GM19240 (cell line): ENCODE measurements around the gene DPEP3.

Experiments
- DNase-seq: peaks from one replicate; pipeline ENCODE4 v3.0.0; 2011; ENCODE audit warnings: low spot score; ENCODE audit not compliant: insufficient read length

Gene DPEP3

DNA sequence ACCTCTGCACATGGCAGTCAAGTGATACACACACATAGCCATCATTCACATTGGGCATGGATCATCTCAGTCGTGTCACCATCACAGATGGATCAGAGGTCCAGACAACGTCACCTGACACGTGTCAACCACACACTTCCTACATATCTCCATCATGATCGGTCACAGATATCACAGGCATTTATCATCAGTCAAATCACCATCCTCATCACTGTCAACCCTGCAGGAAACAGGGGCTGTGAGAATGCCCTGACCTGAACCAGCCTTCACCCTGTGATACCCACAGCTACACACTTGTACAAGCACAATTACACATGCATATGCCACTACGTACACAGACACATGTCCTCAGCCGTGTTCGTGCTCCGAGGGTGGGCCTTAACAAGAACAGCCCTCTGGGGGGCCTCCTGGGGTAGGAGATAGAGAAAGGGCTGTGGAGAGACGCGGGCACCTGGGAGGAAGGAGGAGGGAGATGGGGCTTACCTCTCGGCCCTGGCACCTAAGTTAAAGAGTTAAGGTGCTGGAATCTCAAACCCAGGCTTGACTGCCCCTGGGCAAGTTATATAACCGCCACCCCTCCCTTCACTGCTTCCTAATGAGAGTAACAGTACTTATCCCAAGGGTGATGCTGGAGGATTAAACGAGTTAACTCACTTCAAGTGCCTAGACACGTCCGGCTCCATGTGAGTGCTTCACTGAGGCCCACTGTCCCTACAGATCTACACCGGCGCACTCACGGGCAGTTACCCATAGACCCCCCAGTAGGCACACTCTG, 12.9 kb downstream of the DPEP3 start:
- DNase-seq, result no peak

DNA sequence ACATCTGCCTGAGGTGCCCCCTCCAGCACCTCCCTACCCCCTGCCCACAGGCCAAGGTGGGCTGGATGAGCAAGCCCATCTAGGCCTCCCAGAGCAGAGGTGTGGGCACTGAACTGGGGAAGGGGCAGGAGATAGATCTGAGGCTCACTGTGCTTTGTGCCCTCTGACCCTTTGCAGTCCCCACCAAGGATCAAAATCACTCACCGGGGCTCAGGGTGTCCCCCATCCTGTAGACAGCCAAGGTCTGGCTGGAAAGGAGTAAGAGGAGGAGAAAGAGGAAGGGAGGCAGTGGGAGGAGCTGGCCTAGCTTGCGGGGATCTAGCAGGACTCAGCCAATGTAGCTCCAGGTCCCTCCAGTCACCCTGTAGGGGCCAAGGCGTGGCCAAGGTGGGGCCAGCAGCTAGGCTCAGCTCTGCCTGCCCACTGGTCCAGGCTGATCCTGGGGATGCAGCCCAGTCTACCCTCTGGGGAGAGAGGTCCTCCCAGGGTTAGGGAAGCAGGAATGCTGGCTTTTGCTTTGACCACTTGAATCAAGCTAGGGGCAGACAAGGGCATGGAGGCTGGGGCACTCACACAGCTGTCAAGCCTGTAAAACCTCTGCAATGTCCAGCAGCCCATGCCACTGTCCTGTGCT, 13.6 kb downstream of the DPEP3 start:
- DNase-seq, result no peak

DNA sequence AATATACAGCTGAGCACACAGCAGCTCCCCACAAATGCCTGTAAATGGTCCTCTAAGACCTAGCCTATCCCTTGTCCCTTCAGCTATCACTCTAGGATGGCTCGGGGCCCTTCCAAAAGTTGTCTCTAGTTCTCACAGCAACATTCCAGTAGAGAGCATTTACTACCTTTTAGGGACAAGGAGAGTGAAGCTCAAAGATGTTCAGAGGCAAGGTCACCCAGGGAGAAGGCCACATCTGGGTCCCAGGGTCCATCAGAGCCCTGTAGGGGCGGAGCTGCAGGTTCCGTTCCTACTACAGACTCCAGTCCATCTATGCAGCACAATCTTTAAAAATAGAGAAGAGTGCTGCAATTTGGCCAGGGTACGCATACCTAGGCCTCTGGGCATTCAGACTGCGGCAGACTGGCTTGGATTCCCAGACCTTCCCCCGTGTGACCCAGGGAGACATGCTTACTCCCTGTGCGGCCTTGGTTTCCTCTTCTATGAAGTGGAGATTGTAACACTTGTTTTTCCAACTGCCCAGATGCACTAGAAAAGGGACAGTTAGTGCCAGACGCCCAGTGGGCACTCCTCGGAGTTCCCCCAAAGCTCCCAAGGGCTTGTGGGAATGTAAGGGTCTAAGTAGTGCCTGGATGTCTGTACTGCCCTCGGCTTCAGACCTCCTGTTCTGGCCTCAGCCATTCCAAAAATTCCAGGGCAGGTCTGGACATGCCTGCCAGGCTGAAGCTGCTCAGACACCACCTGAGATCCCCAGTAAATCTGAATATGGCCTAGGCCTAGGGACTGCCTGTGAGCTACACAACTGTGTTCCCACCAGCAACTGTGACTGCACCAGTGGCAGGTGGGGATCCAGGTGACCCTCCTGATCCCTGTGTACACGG, 14.4 kb downstream of the DPEP3 start:
- no peak for DNase-seq

DNA sequence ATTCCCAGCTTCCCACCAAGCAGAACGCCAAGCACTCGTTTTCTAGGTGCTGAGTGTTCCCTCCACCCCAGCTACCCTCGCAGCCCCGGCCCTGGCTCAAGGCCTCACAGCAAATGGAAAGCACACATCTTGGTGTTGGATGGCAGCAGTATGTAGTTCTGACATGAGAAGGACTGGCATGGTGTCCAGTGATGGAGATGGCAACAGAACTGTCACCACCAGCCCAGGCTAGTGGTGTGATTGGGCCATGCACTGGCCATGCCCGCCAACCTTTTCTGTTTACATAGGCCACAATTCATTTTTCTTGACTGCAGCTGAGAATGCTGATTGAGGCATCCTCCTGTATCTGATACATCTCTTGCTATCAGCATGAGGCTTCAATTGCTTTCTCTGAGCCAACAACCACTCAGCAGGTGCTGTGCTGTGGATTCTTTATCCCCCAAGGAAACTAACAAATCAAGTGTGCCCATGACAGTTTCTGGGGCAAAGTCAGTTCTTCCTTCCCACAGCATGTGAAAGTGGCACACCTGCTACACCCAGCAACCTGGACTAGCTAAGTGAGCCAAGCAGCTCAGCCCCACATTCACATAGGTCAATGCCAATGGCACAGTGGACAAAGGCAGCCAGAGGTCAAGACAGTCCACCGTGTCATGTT, 15.7 kb downstream of the DPEP3 start:
- no peak for DNase-seq

DNA sequence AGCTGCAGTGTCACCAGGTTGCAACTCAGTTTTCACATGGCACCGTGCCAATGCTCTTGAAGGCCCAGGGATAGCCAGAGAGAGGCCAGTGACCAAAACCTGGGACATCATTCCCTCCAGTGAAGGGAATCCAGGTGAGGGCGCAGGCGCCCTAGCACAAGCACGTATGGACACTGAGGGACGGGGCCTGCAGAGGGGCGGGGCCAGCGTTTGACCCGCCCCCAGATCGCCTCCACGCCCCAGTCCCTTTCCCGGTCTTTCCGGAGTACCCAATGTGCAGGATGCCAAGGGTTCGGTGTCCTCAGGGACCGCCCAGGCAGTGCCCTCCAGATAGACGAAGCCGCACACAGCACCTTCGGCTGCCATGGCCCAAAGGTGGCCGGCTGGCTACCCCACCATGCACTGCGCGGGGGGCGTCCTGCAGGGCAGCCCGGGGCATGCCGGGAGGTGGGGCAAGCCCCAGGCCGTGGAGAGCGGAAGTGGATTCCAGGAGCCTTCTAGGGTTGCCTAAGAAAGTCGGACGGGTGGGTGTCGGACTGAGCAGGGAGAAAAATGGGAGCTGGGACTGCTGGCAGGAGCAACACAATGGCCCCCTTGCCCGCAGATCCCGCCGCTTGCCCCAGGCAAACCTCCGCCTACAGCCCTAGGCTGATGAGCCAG, 16.5 kb downstream of the DPEP3 start:
- DNase-seq, result no peak

DNA sequence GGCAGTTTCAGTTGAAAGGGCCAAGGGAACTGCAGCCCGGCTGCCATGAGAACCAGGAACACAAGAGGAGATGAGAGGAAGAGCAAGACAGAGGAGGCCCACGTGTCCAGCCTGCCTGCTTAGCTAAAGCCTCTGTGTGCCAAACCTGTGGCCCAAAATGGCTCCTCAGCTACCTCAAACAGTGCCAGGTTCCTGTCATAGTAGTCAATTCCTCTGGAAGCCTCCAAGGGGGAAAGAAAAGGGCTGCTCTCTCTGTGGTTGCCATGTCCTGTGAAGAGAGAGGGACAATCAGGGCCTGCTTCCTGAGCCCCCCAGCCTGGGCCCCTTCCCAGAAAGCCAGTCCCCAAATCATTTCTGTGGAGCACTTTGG, 17.0 kb downstream of the DPEP3 start:
- DNase-seq, result no peak

DNA sequence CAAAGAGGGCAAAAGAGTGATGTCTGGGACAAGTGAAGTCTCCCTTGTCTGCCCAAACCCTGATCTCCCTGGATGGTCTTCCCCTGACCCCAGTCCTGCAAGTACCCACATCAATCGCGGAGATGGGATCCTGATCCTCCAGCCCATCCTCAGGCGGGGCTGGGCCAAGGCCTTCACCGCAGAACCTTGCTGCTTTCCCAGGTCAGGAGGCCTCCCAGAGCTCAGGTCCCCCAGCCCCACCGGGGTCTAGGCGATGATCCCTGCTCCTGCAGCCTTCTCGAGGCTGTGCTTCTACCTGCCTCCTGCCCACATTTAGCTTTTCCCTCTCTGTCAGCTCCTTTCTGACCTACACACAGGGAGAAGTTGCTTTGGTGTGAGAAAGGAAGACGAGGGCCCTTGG, 18.2 kb downstream of the DPEP3 start:
- DNase-seq, result no peak

DNA sequence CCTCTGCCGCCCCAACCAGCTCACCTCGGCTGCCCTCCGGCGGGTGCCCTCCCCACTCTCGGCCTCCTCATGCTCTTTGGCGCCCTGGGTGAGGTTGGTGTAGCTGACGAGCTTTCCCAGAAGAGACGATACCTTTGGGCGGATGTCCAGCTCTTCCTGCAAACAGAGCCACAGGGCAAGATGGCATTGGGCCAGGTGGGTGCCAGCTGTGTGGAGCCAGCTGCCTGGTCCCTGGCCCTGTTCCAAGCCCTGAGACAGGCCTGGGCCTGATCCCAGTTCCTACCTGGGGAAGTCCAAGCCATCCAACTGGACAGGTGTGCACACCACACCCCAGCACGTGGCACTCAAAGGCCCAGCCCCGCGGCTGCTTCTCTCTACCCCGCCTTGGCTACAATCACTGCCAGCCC, 18.7 kb downstream of the DPEP3 start:
- no peak for DNase-seq

DNA sequence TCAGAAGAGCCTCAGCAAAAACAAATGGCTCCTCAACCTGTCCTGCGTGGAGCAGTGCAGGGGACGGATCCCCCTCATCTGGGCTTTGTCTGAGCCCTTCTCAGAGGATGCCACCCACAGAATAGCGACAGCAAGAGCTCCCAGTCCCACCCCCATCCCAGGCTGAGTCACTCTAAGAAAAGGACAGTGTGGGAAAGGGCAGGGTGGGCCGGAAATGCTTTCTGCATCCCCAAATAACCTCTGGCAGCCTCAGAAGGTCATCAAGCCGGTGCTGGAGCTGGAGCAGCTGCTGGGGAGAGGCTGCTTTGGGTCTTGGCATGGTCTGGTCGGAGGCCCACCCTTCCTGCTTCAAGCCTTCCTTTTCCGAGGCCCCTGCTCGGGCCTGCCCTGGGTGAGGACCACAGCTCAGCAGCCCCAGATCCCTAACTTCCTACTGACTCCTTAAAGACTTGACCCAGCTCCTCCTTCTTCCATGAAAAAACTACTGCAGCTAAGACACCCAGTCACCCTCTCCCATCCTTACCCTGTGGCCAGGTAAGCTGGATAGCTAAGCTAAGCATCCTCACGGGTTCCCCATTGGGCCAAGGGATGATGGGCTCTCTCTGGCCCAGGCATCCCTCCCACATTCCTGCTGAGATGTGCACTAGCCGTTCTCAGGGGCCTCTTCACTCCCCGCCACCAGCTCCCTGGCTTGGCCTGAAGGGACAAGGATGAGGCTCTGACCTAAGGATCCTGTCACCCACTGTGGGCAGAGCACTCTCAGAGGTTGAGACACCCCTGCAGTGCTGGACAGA, 20.6 kb downstream of the DPEP3 start:
- DNase-seq, result no peak

DNA sequence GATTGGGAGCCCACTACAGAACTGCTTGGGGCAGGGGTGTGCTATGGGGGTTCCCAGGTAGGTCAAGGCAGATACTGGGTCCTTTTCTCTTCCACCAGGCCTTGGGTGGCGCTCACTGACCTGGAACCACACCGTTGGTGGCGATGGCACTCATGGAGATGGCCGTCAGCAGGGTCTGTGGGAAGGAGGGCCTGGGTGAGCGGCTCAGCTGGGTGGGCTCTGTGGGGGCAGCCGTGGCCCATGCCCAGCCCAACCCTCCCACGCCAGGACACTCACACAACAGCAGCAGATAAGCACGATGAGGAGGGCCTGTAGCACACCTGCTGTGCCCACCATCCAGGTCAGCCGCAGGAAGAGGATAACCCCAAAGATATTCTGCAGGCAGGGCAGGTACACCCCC, 22.7 kb downstream of the DPEP3 start:
- DNase-seq, result no peak

DNA sequence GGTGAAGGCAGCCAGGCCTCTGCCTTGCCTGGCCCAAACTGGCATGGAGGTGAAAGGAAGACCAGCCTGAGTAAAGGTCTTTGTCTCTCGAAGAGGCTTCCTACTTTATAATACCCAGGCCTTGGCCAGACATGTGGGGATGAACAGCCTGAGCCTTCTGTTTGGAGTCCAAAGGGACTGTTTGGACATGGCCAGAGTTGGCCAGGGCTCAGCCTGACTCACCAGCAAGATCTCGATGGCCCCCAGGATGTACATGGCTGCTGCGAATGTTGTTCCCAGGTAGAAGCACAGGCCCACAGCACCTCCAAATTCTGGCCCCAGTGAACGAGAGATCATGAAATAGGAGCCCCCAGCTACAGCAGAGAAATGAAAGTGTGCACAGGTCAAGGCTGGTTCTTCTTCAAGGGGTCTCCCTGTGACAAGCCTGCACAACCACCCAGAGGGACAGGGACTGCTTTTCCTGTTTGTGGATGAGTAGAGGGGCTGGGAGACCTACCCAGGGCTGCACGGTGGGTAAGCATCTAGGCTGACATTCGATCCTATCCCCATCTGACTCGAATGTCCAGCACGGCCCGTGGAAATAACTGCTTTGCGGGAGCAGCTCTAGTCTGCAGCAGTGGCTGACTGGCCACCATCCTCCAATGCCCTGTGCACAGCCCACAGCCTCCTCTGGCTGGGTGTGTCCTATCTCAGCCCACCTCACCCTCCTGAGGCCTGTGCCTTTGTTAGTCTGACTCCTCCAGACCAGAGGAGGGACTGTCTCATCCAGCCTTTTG, 25.7 kb downstream of the DPEP3 start:
- no peak for DNase-seq

DNA sequence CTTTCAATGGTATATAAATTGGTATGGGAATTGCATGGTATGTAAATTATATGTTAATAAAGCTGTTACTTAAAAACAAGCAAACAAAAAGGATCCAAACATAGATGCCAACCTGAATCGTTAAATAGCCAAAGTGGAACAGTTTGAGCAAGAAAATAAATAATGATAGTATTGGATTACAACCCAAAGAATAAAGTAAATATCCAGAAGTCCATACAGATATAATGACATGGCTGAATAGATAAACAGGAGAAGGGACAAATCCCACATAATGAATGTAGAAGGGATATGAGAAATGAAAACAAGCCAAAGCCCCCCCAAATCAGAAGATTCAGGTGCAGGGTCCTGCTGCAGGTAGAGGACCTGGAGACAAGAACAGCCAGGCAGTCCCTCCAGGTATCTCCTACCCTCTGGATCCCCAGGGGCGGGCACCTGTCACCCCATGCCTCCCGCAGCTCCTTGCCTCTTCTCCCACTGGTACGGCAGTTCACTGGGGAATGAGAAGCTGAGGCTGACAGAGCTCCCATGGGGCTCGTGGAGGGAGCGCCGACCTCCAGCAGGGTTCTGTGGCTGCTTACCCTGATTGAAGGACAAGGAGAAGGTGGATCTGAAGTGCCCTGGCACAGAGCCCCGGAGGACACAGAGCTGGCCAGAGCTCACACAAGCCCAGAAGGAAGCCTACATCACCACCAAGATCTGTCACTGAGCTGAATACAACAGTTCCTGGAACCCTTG, 26.5 kb downstream of the DPEP3 start:
- no peak for DNase-seq

DNA sequence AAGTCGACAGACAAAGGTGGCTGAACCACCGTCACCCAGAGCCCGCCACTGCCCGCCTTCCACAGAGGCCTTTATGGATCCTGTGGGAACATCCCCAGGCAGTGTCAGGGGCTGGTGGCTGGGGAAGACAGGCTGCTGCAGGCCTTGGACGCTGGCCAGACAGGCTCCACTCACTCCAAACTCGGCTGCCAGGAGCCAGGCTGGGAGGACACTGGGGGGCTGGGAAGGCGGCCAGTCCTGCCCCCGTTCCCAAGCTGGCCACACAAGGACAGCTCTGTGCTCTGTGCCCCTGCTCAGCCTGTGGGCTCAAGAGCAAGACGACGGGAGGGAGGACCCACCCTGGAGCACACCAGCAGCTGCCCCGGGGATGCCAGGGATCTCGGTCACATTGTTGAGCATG, 28.8 kb downstream of the DPEP3 start:
- DNase-seq, result no peak

DNA sequence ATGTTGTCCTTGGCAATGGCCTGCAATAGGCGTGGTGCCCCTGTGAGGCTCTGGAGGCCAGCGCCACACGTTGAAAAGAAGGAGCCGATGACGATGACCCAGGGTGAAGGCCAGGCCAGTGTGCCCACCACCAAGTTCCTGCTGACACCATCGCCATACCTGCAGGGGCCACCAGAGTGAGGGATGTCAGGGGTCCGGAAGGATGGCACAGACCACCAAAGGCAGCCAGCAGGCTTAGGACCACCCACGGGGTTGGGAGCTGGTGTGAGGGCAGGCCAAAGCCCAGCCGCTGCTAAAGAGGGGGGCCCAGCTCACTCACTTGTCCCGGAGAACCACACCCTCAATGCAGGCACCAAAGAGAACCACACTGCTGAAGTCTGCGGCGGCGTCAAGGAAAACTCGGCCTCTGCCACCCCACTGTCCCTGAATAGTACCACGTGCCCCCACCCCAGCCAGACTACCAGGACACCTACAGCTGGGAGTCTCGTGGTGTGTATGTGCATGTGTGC, 29.9 kb downstream of the DPEP3 start:
- DNase-seq, result no peak

DNA sequence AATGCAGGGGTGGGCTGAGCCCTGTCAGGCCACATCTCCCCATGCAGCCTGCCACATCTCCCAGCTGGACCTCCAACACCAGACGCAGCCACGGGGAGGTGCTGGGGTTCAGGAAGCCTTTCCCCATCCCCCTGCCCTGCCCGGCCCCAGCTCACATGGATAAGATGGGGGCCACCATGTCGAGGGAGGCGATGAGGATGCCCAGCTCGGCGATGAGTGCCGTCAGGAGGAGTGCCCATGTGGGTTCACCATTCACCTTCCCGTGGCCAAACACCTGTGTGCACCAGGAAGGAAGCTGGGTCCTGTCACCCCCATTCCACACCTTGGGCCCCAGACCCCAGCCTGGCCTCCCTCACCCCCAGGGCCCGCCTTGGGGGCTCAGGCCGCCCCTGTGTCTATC, 30.7 kb downstream of the DPEP3 start:
- no peak for DNase-seq

DNA sequence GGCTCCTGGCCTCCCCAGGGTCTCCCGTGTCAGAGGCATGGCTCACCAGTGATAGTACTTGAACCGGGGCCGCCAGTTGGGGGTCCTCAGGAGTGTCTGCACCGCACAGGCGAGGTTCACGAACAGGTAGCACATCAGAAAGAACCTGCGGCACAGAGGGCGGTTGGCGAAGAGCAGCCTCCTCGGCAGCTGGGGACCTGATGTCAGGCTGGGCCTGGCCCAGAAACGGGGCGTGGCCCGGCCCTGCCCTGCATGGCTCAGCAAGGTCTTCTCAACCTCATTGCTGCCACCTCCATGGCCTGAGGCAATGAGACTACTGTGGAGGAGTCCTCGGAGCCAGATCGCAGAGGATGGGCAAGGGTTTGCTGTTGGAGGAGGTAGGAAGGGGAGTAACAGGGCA, 32.3 kb downstream of the DPEP3 start:
- DNase-seq, result no peak

DNA sequence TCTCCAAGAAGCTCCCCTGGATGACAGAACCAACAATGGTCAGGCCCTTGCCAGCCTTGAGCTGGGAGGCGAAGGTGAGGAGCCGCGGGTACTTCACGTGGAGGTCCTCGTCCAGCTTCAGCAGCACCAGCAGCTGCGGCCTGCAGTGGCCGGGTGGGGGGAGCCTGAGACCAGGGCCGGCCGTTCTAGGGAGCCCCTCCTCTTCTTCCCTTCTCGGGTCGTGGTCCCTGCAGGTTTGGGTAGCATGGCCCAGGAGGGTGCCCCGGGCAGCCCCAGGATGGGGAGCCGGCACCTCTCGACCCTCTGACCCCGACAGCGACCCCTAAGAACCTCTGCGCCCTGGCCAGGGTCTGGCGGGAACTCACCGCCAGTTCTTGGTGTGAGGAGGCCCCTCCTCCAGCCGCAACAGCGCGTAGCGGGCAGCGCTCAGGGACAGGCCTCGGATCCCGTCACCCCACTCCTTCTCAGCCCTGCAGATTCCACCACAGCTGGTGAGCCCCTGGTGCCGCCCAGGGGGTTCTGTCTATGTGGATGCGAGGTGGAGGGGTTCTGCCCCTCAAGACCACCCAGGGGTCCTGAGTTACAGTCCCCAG, 33.2 kb downstream of the DPEP3 start:
- DNase-seq, result no peak

DNA sequence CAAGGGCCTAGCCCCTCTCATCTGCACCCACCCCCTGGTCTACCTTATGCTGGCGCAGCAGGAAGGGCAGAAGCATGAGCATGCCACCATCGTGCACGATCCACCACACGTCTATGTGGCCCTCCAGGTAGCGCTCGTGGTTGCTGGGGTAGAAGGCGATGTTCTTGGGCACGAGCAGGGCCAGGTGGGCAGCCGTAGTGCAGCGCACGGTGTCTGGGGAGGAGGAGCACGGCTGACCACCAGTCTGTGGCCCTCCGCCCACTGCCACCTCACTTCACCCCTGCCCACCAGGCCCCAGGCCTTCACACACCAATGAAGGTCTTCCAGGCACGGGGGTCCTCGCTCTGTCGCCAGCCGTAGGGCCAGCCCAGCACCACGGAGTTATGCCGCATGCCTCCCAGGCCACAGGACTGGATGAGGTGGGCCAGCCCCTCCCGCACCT, 34.1 kb downstream of the DPEP3 start:
- no peak for DNase-seq
